ENCODE results near the gene UBE4A.

UBE4A gene

DNA sequence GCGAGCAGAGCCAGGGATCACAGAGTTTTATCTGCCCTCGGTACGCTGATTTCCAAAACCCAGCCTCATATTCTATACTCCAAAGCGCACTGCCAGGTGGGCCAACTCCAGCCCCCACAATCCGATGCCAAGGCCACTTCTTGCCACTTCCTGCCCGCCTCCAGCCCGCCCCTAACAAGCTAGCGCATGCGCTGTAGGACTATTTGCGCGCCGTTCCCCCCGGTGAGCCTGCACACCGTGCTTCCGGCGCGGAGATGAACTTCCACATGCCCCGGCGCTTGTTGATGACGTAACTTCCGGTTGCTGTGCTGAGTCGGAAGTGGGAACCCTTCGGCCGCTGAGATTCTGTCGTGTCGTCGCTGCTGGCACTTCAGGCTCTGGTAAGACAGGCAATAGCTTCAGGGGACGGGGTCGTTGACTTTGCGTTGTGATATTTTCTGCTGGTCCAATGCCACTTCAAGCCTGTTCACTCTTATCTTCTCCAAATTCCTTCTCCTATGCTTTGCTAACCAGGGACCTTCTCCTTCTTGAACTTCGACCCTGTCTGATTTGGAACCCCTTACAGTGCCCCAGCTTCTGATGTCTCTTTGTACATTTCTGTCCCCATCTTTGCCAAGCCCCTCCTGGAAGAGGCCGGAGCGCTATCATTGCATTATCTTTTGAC is at the start of gene UBE4A:
TSS of gene UBE4A (plus strand) at position 306 of the 664 bp plus-strand sequence. CDS start 5,481 bp downstream, outside the sequence.
- DNase-seq = peak; percentile 99

- peak in 1 of 2 donors; percentile 10 for DNase-seq
Measured at GRCh38 chr11:118310271-118310670, 49.1 kb upstream of the UBE4A start.

GRCh38 chr11:118310781-118311485 is 48.5 kb upstream of the UBE4A start:
- DNase-seq = peak in 1 of 2 donors; percentile 14

GRCh38 chr11:118311518-118311917 is 47.9 kb upstream of the UBE4A start:
- DNase-seq = peak in 1 of 2 donors; percentile 9

GRCh38 chr11:118312328-118312727 is 47.1 kb upstream of the UBE4A start:
- DNase-seq = no peak

DNA sequence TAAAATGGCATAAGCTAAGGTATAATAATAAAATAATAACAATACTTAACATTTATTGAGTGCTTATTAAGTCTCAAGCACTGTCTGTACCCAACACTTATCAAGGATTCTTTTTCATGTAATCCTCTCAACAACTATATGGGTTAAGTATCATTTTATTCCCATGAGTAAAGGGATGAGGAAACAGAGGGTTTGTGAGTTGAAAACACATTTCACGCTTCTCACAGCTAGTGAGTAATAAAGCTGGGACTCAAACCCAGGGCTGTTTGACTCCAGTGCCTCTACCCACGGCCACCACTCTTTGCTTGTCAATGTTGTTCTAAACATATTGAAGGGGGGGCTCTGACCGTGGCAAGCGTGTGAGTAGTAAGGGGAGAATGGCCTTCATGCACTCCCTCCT is 46.2 kb upstream of the UBE4A start:
- peak in 1 of 2 donors; percentile 17 for DNase-seq

DNA sequence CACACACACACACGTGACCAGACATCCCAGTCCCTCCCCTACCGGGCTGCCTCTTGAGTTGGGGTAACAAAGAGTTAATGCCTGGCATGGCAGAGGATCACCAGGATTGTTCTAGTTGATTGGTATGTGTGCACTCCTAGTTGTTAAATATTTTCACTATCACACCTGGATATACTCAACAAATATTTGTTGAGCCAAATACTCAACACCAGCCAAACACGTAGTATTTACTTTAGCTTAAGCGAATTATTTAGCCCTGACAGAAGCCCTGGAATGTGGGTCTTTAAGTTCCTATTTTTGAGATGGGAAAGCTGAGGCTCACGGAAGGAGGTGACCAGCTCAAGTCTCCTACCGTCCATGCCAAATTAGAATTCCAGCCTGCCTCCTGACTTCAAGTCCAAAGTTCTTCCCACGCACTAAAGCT is 44.4 kb upstream of the UBE4A start:
- DNase-seq = no peak

DNA sequence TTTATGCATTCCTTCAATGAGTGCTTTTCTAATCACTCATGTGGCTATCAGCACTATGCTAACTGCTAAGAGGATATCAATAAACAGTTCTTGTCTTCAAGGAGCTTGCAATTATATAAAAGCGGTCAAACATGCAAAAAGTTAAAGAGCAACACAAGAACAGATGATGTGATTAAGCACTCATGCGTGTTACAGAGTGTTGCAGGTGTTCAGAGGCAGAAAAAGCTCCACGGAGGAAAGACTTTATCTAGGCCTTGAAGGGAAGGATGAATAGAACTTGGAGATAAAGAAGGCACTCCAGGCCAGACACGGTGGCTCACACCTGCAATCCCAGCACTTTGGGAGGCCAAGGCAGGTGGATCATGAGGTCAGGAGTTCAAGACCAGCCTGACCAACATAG is 41.3 kb upstream of the UBE4A start:
- no peak for DNase-seq

DNA sequence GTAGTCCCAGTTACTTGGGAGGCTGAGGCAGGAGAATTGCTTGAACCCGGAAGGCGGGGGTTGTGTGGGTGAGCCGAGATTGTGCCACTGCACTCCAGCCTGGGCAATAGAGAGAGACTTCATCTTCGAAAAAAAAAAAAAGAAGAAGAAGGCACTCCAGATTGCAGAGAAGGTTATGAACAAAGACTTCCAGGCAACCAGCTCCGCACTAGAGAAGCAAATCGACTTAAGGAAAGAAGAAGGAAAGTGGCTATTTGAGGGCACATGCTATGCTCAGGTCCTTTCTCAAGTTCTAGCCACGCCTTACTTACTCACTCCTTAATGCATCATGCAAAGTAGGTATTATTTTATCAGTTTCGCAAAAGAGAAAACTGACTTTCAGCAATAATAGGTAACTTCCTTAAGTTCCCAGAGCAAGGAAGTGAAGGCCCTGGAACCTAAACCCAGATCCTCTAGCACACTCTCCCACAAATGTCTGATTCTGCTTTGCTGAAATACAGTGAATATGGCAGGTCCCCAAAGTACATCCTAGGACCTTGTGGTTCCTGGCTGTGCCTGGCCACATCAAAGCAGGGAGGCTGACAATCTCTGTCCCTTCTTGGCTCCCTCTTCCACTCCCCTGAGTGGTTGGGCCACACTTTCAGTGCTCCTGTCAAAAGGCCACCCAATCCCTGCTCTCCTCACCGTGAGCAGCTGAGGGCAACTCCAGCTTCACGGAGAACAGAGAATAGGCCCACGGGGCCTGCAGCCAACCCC is 40.6 kb upstream of the UBE4A start:
- no peak for DNase-seq

DNA sequence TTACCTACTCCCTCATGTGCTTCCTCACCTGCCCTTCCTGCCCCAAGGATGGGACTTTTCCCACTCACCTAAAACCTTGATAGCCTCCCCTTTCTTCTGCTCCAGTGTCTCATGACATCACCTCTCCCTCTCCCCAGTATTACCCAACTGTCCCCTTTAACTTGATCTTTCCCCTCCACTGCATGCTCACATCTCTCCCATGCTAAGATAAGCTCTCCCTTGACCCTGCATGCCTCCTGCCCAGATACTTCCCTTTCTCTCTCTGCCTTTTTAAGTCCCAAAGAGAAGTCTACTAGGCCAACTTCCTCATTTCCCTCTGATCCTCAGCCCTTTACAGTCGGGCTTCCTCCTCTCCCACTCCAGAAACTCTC is 40.1 kb upstream of the UBE4A start:
- DNase-seq = peak in 1 of 2 donors; percentile 15

- no peak for DNase-seq
Measured at GRCh38 chr11:118320515-118320914, 38.9 kb upstream of the UBE4A start.

DNA sequence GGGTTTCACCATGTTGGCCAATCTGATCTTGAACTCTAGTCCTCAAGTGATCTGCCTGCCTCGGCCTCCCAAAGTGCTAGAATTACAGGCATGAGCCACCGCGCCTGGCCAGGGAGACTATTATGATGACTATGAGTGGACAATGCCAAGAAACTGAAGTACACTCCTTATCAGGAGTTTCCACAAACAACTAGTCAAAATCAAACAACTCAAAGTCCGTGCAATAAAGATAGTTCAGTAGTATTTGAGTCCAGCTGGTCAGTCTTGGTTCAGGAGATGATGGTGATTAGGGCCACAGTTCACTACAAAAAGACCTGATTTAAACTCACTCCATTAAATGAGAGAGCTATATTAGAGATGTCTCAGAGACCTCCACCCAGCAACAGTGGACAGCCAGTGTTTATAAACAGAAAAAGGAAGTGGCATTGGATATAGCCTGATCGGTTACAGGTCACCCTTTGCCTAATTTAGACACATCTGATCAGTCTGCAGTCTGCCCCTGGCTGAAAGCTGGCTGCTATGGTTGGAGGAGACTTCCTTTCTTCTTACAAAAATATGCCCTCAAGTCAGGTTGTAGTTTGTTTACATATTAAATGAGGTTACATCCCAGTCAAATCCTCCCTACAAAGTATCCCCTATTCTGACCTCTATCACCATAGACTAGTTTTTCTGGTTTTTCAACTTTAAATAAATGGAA is 37.9 kb upstream of the UBE4A start:
- DNase-seq = peak in 1 of 2 donors; percentile 17

- DNase-seq = peak in 1 of 2 donors; percentile 12
Measured at GRCh38 chr11:118322721-118323120, 36.7 kb upstream of the UBE4A start.

- DNase-seq = no peak
Measured at GRCh38 chr11:118325283-118325682, 34.1 kb upstream of the UBE4A start.

DNA sequence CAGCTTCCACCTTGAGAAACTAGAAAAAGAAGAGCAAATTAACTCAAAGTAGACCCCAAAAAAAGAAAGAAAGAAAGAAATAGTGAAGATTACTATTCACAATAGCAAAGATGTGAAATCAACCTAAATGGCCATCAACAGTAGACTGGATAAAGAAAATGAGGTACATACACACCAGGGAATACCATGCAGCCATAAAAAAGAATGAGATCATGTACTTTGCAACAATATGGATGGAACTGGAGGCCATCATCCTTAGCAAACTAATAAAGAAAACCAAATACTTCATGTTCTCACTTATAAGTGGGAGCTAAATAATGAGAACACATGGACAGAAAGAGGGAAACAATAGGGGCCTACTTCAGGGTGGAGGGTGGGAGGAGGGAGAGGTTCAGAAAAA is 30.7 kb upstream of the UBE4A start:
- no peak for DNase-seq

- no peak for DNase-seq
Measured at GRCh38 chr11:118334745-118335144, 24.7 kb upstream of the UBE4A start.

GRCh38 chr11:118338637-118339061 is 20.8 kb upstream of the UBE4A start:
- DNase-seq = peak; percentile 81 to 83

- no peak for DNase-seq
Measured at GRCh38 chr11:118339281-118339961, 20.0 kb upstream of the UBE4A start.

- DNase-seq = no peak
Measured at GRCh38 chr11:118340449-118340848, 19.0 kb upstream of the UBE4A start.

DNA sequence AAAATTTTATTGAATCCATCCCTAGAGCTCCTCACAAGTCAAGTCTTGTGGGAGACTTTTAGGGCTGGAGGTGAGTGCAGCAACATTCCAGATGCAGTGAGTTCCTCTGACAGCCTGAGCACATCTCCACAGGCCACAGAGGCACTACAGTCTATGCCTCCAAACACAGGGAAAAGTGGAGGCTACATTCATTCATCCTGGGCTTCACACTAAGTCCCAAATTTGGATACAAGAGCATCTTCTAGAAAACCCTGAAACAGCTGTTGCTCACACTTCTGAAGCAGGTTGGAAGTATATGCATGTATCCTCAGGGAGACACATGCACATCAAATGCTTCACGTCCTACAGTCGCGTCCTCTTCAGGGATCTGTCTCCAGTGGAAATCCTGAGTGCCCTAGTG is 18.1 kb upstream of the UBE4A start:
- no peak for DNase-seq

GRCh38 chr11:118341815-118342489 is 17.4 kb upstream of the UBE4A start:
- DNase-seq = no peak

Data from stimulated activated CD4-positive, alpha-beta T cell treated with anti-CD3 and anti-CD28 coated beads, Interleukin-2, amount 100 ng/mL, for 24 hours (primary cell).